Astrocyte (in vitro differentiated cells and primary cell): Measurements from ENCODE around the gene TMEM156.

Source experiments
- EZH2 ChIP-seq: IDR thresholded peaks from 2 replicates; pipeline ENCODE4 v1.6.1; 2012; ENCODE audit warnings: mild to moderate bottlenecking, low read length, inconsistent platforms; ENCODE audit not compliant: insufficient read depth
- TF ChIP-seq, protein P1 (sequence below): IDR thresholded peaks from 2 replicates; pipeline ENCODE4 v1.5.1; 2011; ENCODE audit warnings: low read depth, mild to moderate bottlenecking, inconsistent platforms, low read length, moderate library complexity; ENCODE audit not compliant: insufficient read depth

DNA sequence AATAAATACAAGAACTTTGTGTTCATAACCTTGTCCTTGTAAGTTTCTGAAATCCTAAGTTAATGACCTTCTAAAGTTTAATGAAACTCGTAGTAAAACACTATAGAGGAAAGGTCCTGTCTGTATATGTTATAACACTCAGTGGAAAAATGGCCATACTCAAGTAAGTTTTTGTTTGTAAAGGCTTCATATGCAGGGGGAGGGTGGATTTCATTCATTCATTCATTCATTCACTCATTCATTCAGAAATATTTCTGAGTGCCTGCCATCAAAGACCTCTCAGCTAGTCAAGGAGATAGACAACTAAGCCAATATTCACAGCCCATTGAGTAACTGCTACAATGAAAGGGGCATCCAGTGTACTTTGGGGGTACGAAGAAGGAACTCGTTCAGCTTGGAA lies 6.9 kb upstream of the TMEM156 start:
- TF ChIP-seq, protein P1, sequence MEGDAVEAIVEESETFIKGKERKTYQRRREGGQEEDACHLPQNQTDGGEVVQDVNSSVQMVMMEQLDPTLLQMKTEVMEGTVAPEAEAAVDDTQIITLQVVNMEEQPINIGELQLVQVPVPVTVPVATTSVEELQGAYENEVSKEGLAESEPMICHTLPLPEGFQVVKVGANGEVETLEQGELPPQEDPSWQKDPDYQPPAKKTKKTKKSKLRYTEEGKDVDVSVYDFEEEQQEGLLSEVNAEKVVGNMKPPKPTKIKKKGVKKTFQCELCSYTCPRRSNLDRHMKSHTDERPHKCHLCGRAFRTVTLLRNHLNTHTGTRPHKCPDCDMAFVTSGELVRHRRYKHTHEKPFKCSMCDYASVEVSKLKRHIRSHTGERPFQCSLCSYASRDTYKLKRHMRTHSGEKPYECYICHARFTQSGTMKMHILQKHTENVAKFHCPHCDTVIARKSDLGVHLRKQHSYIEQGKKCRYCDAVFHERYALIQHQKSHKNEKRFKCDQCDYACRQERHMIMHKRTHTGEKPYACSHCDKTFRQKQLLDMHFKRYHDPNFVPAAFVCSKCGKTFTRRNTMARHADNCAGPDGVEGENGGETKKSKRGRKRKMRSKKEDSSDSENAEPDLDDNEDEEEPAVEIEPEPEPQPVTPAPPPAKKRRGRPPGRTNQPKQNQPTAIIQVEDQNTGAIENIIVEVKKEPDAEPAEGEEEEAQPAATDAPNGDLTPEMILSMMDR, result no peak
- no peak for TF ChIP-seq EZH2
